ENCODE data around the gene HGS. TPM values are rescaled to one million over a fixed set of nuclear protein-coding genes. Genes with fewer than 3 reads are reported as not detected.

HGS gene
- total RNA-seq, 4 donors from 2014 or later: 51.5 to 90.5 (median 66.6) TPM

DNA sequence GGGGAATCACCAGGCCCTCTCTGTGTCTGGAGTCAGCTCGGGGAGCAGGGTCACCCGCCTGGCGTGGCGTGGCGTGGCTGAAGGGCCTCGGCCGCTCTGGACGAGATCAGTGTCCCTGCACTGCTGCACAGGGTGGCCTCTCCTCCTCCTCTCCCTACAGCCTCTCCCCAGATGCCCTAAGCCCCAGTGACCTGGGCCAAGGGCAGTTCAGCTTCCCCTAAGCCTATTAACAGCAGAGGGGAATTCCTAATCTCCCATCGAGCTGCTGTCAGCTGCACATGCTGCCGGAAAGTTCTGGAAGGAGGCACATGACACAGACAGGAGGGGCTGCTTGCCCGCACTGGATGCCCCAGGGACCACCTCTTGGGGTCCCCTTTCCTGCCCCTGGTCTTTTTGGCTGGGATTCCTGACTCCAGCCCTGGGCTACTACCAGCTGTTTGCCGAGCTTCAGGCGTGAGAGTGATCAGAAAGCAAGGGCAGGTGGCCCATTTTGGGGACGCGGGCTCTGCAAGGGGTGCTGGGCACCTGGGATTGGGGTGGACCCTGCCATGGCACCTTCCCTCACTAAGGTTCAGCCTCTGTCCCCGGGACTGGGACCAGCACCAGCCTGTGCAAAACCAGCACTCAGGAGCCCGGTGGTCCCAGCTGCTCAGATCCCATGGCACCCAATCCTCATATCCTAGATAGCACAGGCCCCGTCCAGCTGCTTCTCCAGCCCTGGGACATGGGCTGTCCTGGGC lies 28.3 kb upstream of the HGS start:
- no peaks in the 10 kb centered on the region for H3K9me3 ChIP-seq
- H3K4me1 ChIP-seq: no peaks in the 10 kb centered on the region
- H3K27ac ChIP-seq: no peak overlapping the region
- no peaks in the 10 kb centered on the region for H3K36me3 ChIP-seq
- no peak for ATAC-seq
- no CpG with 5 or more reads among the region's 18 CpGs for WGBS, 2 donors (ENCODE audit: low coverage in 1 of 2)
- no peak overlapping the region for H3K4me3 ChIP-seq
- H3K27me3 ChIP-seq: peaks cover 46% of the 10 kb centered on the region
- TF ChIP-seq POLR2AphosphoS5 (IDR thresholded peaks at IDR 0.05) (no peak), EP300 (IDR thresholded peaks at IDR 0.05) (no peak), POLR2A (IDR thresholded peaks at IDR 0.05) (no peak)
- TF ChIP-seq, protein P1, sequence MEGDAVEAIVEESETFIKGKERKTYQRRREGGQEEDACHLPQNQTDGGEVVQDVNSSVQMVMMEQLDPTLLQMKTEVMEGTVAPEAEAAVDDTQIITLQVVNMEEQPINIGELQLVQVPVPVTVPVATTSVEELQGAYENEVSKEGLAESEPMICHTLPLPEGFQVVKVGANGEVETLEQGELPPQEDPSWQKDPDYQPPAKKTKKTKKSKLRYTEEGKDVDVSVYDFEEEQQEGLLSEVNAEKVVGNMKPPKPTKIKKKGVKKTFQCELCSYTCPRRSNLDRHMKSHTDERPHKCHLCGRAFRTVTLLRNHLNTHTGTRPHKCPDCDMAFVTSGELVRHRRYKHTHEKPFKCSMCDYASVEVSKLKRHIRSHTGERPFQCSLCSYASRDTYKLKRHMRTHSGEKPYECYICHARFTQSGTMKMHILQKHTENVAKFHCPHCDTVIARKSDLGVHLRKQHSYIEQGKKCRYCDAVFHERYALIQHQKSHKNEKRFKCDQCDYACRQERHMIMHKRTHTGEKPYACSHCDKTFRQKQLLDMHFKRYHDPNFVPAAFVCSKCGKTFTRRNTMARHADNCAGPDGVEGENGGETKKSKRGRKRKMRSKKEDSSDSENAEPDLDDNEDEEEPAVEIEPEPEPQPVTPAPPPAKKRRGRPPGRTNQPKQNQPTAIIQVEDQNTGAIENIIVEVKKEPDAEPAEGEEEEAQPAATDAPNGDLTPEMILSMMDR (IDR thresholded peaks at IDR 0.05): no peak

DNA sequence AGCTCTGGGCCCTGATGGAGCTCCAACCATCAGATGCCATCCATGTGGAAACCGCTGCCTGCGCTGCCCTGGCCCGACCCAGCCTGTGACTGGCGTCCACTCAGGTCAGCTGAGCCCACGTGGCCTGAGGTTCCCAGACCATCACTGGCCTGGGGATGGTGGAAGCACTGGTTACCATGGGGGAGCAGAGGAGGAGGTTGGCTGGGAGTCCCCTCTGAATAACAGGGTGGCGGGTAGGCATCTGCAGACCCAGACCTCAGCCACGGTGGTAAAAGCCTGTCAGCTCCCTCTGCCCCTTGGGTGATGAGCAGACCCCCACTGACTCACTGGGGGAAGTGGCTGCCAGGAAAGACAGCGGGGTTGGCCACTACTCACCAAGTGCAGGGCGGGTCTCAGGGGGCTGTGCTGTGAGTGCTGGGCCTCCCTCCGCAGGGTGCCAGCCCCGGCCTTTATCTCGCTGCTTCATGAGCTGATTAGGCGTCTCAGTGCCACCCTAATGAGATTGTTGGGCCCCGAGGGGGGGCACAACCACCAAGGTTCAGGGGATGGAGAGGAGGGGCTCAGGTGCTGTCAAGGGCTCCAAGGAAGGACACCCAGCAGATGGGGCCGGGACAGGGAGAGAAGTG lies 27.6 kb upstream of the HGS start, which contains the start of gene PDE6G:
PDE6G (minus strand) TSS at position 425 of the 626 bp plus-strand sequence. CDS start 3,237 bp downstream, outside the sequence.
- no peak for TF ChIP-seq POLR2A (IDR thresholded peaks at IDR 0.05)
- no peak for TF ChIP-seq POLR2AphosphoS5 (IDR thresholded peaks at IDR 0.05)
- TF ChIP-seq EP300 (IDR thresholded peaks at IDR 0.05): no peak
- TF ChIP-seq, protein P1 (IDR thresholded peaks at IDR 0.05): no peak
- Histone ChIP-seq H3K27ac (no peak within 1 kb of the TSS), H3K9me3 (no peaks in the 10 kb centered on the region), H3K27me3 (peaks cover 39% of the 10 kb centered on the region), H3K4me3 (no peak within 1 kb of the TSS), H3K36me3 (no peaks in the 10 kb centered on the region), H3K4me1 (no peaks in the 10 kb centered on the region)
- WGBS, 2 donors (ENCODE audit: low coverage in 1 of 2): 100% methylated on average over 1 of the region's 15 CpGs; no CpG with 5 or more reads in 1 of the 2 donors
- ATAC-seq: no peak

DNA sequence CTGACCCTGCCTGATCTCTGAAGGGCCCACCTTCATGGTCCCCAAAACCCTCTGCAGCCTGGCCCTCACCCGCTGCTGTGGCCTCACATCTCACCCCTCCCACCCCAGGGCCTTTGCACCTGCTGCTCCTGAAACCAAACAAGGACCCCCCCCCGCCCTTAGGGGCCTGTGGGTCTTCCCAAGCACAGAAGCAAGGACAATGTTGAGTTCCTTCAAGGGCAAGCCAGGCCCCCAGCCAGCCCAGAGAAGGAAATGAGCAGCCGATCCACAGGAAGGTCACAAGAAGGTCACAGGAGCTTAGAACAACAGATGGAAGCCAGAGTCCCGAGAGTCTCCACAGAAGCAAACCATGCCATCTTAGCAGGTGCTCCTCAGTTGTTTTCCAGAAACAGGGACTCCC lies 27.0 kb upstream of the HGS start:
- Histone ChIP-seq H3K4me3 (no peak overlapping the region), H3K9me3 (no peaks in the 10 kb centered on the region), H3K4me1 (no peaks in the 10 kb centered on the region), H3K27ac (no peak overlapping the region), H3K27me3 (peaks cover 33% of the 10 kb centered on the region), H3K36me3 (no peaks in the 10 kb centered on the region)
- no CpG with 5 or more reads among the region's 4 CpGs for WGBS, 2 donors (ENCODE audit: low coverage in 1 of 2)
- ATAC-seq: no peak
- TF ChIP-seq POLR2AphosphoS5 (IDR thresholded peaks at IDR 0.05): no peak
- TF ChIP-seq POLR2A (IDR thresholded peaks at IDR 0.05): no peak
- TF ChIP-seq EP300 (IDR thresholded peaks at IDR 0.05): no peak
- TF ChIP-seq, protein P1 (IDR thresholded peaks at IDR 0.05): no peak

DNA sequence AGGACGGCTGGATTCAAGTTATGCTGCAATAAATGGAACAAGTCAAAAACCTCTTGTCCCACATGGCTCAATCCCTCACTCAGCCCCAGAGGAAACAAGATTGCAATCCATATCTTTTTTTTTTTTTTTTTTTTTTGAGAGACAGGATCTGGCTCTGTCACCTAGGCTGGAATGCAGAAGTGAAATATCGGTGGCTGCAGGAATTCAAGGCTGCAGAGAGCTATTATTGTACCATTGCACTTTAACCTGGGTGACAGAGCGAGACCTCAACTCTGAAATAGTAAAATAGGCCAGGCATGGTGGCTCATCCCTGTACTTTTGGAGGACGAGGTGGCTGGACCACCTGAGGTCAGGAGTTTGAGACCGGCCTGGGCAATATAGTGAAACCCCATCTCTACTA lies 24.8 kb upstream of the HGS start:
- no peaks in the 10 kb centered on the region for H3K36me3 ChIP-seq
- no peak overlapping the region for H3K27ac ChIP-seq
- WGBS, 2 donors (ENCODE audit: low coverage in 1 of 2): 73 to 87% methylated on average over 5 of the region's 5 CpGs
- no peak overlapping the region for H3K4me3 ChIP-seq
- no peak for ATAC-seq
- H3K27me3 ChIP-seq: peaks cover 12% of the 10 kb centered on the region
- TF ChIP-seq POLR2A (IDR thresholded peaks at IDR 0.05) (no peak), EP300 (IDR thresholded peaks at IDR 0.05) (no peak)
- TF ChIP-seq, protein P1 (IDR thresholded peaks at IDR 0.05): no peak
- no peaks in the 10 kb centered on the region for H3K9me3 ChIP-seq
- no peaks in the 10 kb centered on the region for H3K4me1 ChIP-seq

DNA sequence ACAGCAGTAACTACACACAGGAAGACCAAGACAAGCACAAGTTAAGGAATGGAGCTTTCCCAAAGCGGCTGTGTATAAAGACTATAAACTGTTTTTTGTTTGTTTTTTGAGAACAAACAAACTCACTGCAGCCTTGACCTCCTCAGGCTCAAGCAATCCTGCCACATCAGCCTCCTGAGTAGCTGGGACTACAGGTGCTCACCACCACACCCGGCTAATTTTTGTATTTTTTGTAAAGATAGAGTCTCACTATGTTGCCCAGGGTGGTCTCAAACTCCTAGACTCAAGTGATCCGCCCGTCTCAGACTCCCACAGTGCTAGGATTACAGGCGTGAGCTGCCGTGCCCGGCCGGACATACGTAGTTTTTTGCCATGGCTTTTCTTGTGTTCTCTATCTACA lies 23.4 kb upstream of the HGS start:
- Histone ChIP-seq H3K27me3 (no peaks in the 10 kb centered on the region), H3K9me3 (no peaks in the 10 kb centered on the region), H3K36me3 (peaks cover 0 to 8% of the 10 kb centered on the region in 2 donors), H3K4me1 (peaks cover 0 to 9% (median 6%) of the 10 kb centered on the region in 3 donors), H3K27ac (no peak overlapping the region), H3K4me3 (no peak overlapping the region)
- WGBS, 2 donors (ENCODE audit: low coverage in 1 of 2): 74 to 86% methylated on average over 3 to 9 of the region's 9 CpGs
- TF ChIP-seq POLR2A (IDR thresholded peaks at IDR 0.05) (no peak), EP300 (IDR thresholded peaks at IDR 0.05) (no peak)
- ATAC-seq: no peak

Data from gastroesophageal sphincter (tissue), 4 donors.